ENCODE results near the gene GUCY1B1. TPM values are rescaled to one million over a fixed set of nuclear protein-coding genes. Genes with fewer than 3 reads are reported as not detected.

The GUCY1B1 gene
- total RNA-seq, 1 donor from 2014 or later, result 0.22 TPM

DNA sequence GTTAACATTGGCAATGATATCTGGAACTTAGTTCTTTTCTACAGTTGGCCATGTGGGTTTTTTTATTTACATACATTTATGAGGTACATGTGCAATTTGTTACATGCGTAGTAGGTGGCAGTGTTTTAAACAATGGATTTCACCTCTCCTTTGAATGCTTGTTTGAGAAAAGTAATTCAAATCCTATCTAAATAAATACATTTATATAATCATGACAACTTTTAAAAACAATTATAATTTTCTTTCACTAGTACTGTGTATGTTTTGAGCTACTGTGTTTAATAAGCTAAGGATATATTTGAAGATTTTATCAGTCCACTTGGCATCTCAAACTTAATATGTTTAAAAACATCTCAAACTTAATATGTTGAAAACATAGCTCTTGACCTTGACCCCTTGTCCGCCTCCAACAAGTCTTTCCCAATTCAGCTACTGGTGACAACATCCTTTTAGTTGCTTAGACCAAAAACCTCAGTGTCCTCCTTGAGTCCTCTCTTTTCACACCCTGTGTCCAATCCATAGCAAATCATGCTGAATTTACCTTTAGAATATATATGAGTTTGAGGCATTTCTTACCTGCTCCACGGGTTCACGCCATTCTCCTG, 14.5 kb downstream of the GUCY1B1 start:
- intact Hi-C loops (cut with micrococcal nuclease), result no loop called here
- ATAC-seq (ENCODE audit: low read depth), result no peak
- POLR2A ChIA-PET, result no interaction called here

DNA sequence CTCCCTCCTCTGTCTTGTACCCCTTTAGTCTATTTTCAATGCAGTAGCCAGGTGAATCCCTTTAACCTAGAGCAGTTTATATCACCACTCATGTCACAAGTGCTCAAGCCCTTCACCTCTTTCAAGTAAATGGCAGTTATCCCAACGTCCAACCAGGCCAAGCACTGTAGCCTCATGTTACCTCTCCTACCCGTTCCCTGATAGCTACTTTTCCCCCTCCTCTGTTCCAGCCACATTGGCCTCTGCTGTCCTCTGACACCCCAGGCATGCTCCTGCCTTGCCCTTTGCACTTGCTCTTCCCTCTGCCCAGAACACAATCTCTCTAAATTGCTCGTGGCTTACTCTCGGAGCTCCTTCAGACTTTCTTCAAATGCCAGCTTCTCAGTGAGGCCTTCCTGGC, 15.2 kb downstream of the GUCY1B1 start:
- Mint-ChIP-seq H3K36me3 (ENCODE audit: low read depth) (no peaks in the 10 kb centered on the region), H3K27me3 (no peaks in the 10 kb centered on the region), H3K4me1 (peaks cover 2% of the 10 kb centered on the region), H3K9me3 (no peaks in the 10 kb centered on the region), H3K27ac (no peak overlapping the region), H3K4me3 (no peak overlapping the region)
- ATAC-seq (ENCODE audit: low read depth) (no peak), DNase-seq (no peak)
- TF ChIP-seq, protein P1, sequence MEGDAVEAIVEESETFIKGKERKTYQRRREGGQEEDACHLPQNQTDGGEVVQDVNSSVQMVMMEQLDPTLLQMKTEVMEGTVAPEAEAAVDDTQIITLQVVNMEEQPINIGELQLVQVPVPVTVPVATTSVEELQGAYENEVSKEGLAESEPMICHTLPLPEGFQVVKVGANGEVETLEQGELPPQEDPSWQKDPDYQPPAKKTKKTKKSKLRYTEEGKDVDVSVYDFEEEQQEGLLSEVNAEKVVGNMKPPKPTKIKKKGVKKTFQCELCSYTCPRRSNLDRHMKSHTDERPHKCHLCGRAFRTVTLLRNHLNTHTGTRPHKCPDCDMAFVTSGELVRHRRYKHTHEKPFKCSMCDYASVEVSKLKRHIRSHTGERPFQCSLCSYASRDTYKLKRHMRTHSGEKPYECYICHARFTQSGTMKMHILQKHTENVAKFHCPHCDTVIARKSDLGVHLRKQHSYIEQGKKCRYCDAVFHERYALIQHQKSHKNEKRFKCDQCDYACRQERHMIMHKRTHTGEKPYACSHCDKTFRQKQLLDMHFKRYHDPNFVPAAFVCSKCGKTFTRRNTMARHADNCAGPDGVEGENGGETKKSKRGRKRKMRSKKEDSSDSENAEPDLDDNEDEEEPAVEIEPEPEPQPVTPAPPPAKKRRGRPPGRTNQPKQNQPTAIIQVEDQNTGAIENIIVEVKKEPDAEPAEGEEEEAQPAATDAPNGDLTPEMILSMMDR (IDR thresholded peaks at IDR 0.05), result no peak
- intact Hi-C loops (cut with micrococcal nuclease), result no loop called here
- POLR2A ChIA-PET, result no interaction called here
- CTCF ChIA-PET, result no interaction called here

More for the DNA sequence above, 14.5 kb downstream of the GUCY1B1 start:
- Mint-ChIP-seq H3K27ac (no peak overlapping the region), H3K9me3 (no peaks in the 10 kb centered on the region), H3K4me1 (peaks cover 4% of the 10 kb centered on the region), H3K36me3 (ENCODE audit: low read depth) (no peaks in the 10 kb centered on the region), H3K4me3 (no peak overlapping the region), H3K27me3 (no peaks in the 10 kb centered on the region)
- DNase-seq, result no peak
- TF ChIP-seq, protein P1 (IDR thresholded peaks at IDR 0.05), result no peak
- CTCF ChIA-PET, result no interaction called here

DNA sequence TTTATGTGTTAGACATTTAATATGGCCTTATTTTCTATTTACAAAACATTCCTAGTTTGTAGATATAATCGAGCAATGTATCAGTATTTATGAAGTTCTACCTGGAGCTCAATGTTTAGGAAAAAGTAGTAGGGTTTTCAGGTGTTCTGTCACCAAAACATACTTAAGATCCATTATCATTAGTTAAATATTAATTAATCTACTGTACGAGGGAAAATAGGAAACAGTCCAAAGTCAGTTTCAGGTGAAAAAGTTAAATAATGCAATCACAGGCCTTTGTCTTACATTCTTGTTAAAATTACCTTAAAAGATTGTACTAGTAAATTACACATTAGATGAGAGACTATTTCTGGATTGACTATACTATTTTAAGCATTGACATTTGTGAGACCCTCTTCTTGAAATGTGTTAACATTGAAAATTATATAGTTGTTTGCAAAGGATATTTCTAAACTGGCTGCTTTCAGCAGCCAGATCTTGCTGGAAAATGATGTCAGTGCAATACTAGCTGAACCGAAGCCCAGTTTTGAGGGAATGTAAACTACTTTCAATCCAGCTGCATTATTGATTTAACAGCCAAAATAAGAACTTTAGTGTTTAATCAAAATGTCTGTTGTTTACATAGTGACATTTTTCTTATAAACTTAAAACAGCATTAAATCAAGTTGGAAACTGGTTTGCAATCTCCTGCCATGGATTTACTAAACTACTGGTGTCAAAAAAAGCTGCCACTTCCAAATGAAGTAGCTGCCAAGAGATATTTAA, 19.3 kb downstream of the GUCY1B1 start:
- TF ChIP-seq, protein P1 (IDR thresholded peaks at IDR 0.05), result no peak
- no peak for ATAC-seq (ENCODE audit: low read depth)
- Mint-ChIP-seq H3K27me3 (no peaks in the 10 kb centered on the region), H3K36me3 (ENCODE audit: low read depth) (no peaks in the 10 kb centered on the region), H3K4me3 (no peak overlapping the region), H3K27ac (no peak overlapping the region), H3K9me3 (no peaks in the 10 kb centered on the region), H3K4me1 (no peaks in the 10 kb centered on the region)
- ChIA-PET POLR2A (no interaction called here), CTCF (interaction anchor here (0.6 kb wide), 1 partner anchor 274 kb away, joined by 3 read pairs; no protein-coding TSS in a partner anchor)
- intact Hi-C loops (cut with micrococcal nuclease), result no loop called here
- DNase-seq, result no peak

DNA sequence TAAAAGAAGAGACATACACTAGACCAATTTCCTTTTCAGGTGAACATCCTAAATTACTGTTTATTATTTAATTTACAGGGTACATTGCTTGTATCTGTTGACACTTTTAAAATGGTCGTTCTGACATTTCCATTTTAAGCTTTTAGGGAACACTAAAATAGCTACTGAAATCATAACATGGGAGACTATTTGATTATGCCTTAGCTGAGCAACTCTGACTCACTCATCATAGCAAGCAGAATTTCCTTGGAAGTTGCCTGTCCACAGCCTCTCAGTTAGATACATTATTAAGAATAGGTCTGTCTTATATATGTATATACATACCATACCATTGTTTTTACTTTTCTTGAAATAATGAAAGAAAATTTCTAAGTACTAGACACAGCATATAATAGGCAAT, 22.0 kb downstream of the GUCY1B1 start:
- H3K4me3 Mint-ChIP-seq, result no peak overlapping the region
- ATAC-seq (ENCODE audit: low read depth) (no peak), DNase-seq (no peak)
- POLR2A ChIA-PET, result no interaction called here
- no peaks in the 10 kb centered on the region for H3K36me3 Mint-ChIP-seq (ENCODE audit: low read depth)
- H3K9me3 Mint-ChIP-seq, result no peaks in the 10 kb centered on the region
- H3K27me3 Mint-ChIP-seq, result no peaks in the 10 kb centered on the region
- H3K4me1 Mint-ChIP-seq, result no peaks in the 10 kb centered on the region
- TF ChIP-seq, protein P1 (IDR thresholded peaks at IDR 0.05), result no peak
- no peak overlapping the region for H3K27ac Mint-ChIP-seq
- intact Hi-C loops (cut with micrococcal nuclease), result no loop called here
- CTCF ChIA-PET, result no interaction called here

DNA sequence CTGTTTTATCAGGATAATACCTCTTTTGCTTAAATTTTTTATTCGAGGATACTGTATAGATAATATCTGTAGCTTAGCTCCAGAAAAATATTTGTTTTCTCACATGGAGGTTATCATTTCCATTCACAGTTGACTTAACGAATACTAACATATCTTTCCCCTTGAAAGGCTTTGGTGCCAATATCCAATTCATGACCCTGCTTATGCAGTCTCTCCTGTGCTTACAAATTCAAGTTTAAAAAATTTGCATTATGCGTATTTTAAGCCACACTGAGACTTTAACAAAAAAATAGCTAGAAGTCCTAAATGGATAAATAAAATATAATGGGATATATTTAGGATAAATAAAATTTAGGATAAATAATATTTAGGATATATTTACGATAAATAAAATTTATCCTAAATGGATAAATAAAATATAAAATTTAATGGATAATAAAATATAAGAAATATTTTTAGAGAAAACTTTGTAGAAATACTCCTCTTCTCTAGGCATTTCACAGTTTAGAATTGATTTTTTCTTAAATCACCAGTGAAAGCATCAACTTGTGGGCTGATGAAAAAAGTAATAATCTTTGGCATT, 22.5 kb downstream of the GUCY1B1 start:
- intact Hi-C loops (cut with micrococcal nuclease), result no loop called here
- H3K9me3 Mint-ChIP-seq, result no peaks in the 10 kb centered on the region
- ChIA-PET CTCF (no interaction called here), POLR2A (no interaction called here)
- H3K27me3 Mint-ChIP-seq, result no peaks in the 10 kb centered on the region
- TF ChIP-seq, protein P1 (IDR thresholded peaks at IDR 0.05), result no peak
- ATAC-seq (ENCODE audit: low read depth), result no peak
- no peaks in the 10 kb centered on the region for H3K36me3 Mint-ChIP-seq (ENCODE audit: low read depth)
- no peak for DNase-seq
- no peaks in the 10 kb centered on the region for H3K4me1 Mint-ChIP-seq
- H3K4me3 Mint-ChIP-seq, result no peak overlapping the region
- no peak overlapping the region for H3K27ac Mint-ChIP-seq

All from activated B cell treated with CpG ODN at 0.5 μM for 24 hours (primary cell).